GM23338 (cell line): ENCODE measurements around the gene FANCL.

Experiments used
- EZH2 ChIP-seq: fragments of 200-600 bp; sonication (generic); IDR thresholded peaks from one replicate; pipeline ENCODE4 v1.8.0; 2017; ENCODE audit warnings: antibody characterized with exemption, mild to moderate bottlenecking, low read depth; ENCODE audit not compliant: unreplicated experiment
- POLR2AphosphoS5 ChIP-seq: IDR thresholded peaks from 2 replicates; pipeline ENCODE4 v1.6.1; 2016; ENCODE audit warnings: antibody characterized with exemption, low read depth
- TF ChIP-seq, protein P1 (sequence below), 2 experiments: fragments of 200-600 bp in 1 of 2; sonication (generic) in 1 of 2; conservative IDR thresholded peaks; 2 replicates each; pipeline versions ENCODE4 v1.5.1 to v1.6.1; 2016 to 2017; ENCODE audit warnings: antibody characterized with exemption in 2 of 2, low read depth in 2 of 2, mild to moderate bottlenecking in 2 of 2, moderate library complexity in 1 of 2
- TF ChIP-seq, protein P2 (sequence below): IDR thresholded peaks from one replicate; pipeline ENCODE4 v1.6.1; 2018; ENCODE audit warnings: antibody characterized with exemption; ENCODE audit not compliant: unreplicated experiment

GRCh38 chr2:58137856-58138255 lies 103.3 kb downstream of the FANCL start:
- TF ChIP-seq, protein P1, sequence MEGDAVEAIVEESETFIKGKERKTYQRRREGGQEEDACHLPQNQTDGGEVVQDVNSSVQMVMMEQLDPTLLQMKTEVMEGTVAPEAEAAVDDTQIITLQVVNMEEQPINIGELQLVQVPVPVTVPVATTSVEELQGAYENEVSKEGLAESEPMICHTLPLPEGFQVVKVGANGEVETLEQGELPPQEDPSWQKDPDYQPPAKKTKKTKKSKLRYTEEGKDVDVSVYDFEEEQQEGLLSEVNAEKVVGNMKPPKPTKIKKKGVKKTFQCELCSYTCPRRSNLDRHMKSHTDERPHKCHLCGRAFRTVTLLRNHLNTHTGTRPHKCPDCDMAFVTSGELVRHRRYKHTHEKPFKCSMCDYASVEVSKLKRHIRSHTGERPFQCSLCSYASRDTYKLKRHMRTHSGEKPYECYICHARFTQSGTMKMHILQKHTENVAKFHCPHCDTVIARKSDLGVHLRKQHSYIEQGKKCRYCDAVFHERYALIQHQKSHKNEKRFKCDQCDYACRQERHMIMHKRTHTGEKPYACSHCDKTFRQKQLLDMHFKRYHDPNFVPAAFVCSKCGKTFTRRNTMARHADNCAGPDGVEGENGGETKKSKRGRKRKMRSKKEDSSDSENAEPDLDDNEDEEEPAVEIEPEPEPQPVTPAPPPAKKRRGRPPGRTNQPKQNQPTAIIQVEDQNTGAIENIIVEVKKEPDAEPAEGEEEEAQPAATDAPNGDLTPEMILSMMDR (conservative IDR thresholded peaks at IDR 0.05; ENCODE audit: low read depth in 2 of 2): no peak
- TF ChIP-seq POLR2AphosphoS5 (no peak), EZH2 (no peak)
- TF ChIP-seq, protein P2, sequence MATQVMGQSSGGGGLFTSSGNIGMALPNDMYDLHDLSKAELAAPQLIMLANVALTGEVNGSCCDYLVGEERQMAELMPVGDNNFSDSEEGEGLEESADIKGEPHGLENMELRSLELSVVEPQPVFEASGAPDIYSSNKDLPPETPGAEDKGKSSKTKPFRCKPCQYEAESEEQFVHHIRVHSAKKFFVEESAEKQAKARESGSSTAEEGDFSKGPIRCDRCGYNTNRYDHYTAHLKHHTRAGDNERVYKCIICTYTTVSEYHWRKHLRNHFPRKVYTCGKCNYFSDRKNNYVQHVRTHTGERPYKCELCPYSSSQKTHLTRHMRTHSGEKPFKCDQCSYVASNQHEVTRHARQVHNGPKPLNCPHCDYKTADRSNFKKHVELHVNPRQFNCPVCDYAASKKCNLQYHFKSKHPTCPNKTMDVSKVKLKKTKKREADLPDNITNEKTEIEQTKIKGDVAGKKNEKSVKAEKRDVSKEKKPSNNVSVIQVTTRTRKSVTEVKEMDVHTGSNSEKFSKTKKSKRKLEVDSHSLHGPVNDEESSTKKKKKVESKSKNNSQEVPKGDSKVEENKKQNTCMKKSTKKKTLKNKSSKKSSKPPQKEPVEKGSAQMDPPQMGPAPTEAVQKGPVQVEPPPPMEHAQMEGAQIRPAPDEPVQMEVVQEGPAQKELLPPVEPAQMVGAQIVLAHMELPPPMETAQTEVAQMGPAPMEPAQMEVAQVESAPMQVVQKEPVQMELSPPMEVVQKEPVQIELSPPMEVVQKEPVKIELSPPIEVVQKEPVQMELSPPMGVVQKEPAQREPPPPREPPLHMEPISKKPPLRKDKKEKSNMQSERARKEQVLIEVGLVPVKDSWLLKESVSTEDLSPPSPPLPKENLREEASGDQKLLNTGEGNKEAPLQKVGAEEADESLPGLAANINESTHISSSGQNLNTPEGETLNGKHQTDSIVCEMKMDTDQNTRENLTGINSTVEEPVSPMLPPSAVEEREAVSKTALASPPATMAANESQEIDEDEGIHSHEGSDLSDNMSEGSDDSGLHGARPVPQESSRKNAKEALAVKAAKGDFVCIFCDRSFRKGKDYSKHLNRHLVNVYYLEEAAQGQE: no peak
